ENCODE data around the gene KCNK16.

- TF ChIP-seq EZH2 (IDR thresholded peaks at IDR 0.05) = no peak
- TF ChIP-seq POLR2AphosphoS5 (IDR thresholded peaks at IDR 0.05; ENCODE audit: borderline replicate concordance, low read depth, low read length) = no peak
- TF ChIP-seq FOXP2 (optimal IDR thresholded peaks at IDR 0.05; ENCODE audit: control extremely low read depth, extremely low read length, insufficient read depth) = no peak
These were observed 43.0 kb upstream of the KCNK16 start for GRCh38 chr6:39365281-39366074.
